ENCODE results near the gene RAG2. TPM values are rescaled to one million over a fixed set of nuclear protein-coding genes. Genes with fewer than 3 reads are reported as not detected.

Gene RAG2
- total and polyA plus RNA-seq, 2 of the 4 experiments (the other 2 are of a cell fraction), result not detected

GRCh38 chr11:36574486-36574885, 23.6 kb downstream of the RAG2 start:
- no peak overlapping the region for H3K27ac ChIP-seq (ENCODE audit: insufficient read depth, low read length)
- H3K79me1 ChIP-seq (ENCODE audit: low read depth in 1 of 2, low read length in 2 of 2), result no peaks in the 10 kb centered on the region
- no peaks in the 10 kb centered on the region for H3K9me3 ChIP-seq (ENCODE audit: control insufficient read depth, insufficient read depth, low read length)
- intact Hi-C loops (cut with micrococcal nuclease), result loop anchor here (5.0 kb wide), 1 partner anchor 207 kb away; no protein-coding TSS in a partner anchor
- no peaks in the 10 kb centered on the region for H4K20me1 ChIP-seq (ENCODE audit: insufficient read depth, low read length)
- DNase-seq (no peak), ATAC-seq (ENCODE audit: low read depth) (no peak)
- no peak overlapping the region for H2AFZ ChIP-seq (replicated peaks; ENCODE audit: low read length, poor library complexity)
- no peak overlapping the region for H3K9ac ChIP-seq (ENCODE audit: low read depth, low read length)
- no peak overlapping the region for H4K5ac ChIP-seq (ENCODE audit: low read depth, low read length)
- no peak overlapping the region for H3K23ac ChIP-seq (ENCODE audit: low read depth, low read length)
- H3K4me2 ChIP-seq (ENCODE audit: low read depth, low read length), result no peak overlapping the region
- no peak overlapping the region for H3K4me3 ChIP-seq (ENCODE audit: insufficient read depth, low read depth, low read length)
- no TSS peak for BruUV-seq (replicated peaks)
- no peak overlapping the region for H4K91ac ChIP-seq (ENCODE audit: insufficient read depth, low read depth, low read length)
- dilution Hi-C loops (cut with HindIII; ENCODE audit: low sequenced_read_pairs, unreplicated experiment), result no loop called here
- H2AK5ac ChIP-seq (ENCODE audit: low read depth, low read length), result no peak overlapping the region
- H2BK15ac ChIP-seq (ENCODE audit: low read depth, low read length), result no peak overlapping the region
- H3K4me1 ChIP-seq (ENCODE audit: control insufficient read depth, insufficient read depth, low read length), result no peaks in the 10 kb centered on the region
- H3K36me3 ChIP-seq (ENCODE audit: control insufficient read depth, insufficient read depth, low read length), result no peaks in the 10 kb centered on the region
- H2AK9ac ChIP-seq (replicated peaks; ENCODE audit: low read depth, low read length, poor library complexity), result no peak overlapping the region
- H2BK20ac ChIP-seq (ENCODE audit: low read depth, low read length), result no peak overlapping the region
- H2BK120ac ChIP-seq (ENCODE audit: low read depth, low read length), result no peak overlapping the region
- H3K56ac ChIP-seq (ENCODE audit: extremely low read depth, insufficient read depth, low read length), result no peak overlapping the region
- no peak overlapping the region for H3K18ac ChIP-seq (ENCODE audit: low read depth, low read length)
- H3K27me3 ChIP-seq (ENCODE audit: control insufficient read depth, insufficient read depth, low read length), result peaks cover 6% of the 10 kb centered on the region
- no peaks in the 10 kb centered on the region for H3K9me1 ChIP-seq (ENCODE audit: insufficient read depth, low read length)
- no peak overlapping the region for H3K14ac ChIP-seq (replicated peaks; ENCODE audit: low read depth, low read length)
- CTCF ChIA-PET, result interaction anchor here (1.8 kb wide), 1 partner anchor 11 kb away, joined by 6 read pairs; no protein-coding TSS in a partner anchor
- no peak overlapping the region for H3K4ac ChIP-seq (ENCODE audit: low read depth, low read length)
- no peak overlapping the region for H2BK5ac ChIP-seq (ENCODE audit: low read depth, low read length, poor library complexity, severe bottlenecking)
- 76% methylated on average over 5 of the region's 8 CpGs; no CpG with 5 or more reads in 1 of the 2 experiments for WGBS, 2 experiments (ENCODE audit: extremely low coverage in 2 of 2, insufficient read length in 1 of 2)
- H4K8ac ChIP-seq (ENCODE audit: low read depth in 2 of 2, low read length in 2 of 2), result no peak overlapping the region
- in situ Hi-C loops (cut with MboI; ENCODE audit: low sequenced_read_pairs), result no loop called here
- POLR2A ChIA-PET (ENCODE audit: unreplicated experiment), result no interaction called here
- TF ChIP-seq RAD21 (IDR thresholded peaks at IDR 0.05; ENCODE audit: low read length) (no peak), NFE2L2 (IDR thresholded peaks at IDR 0.05; ENCODE audit: low read depth, low read length) (no peak), USF2 (IDR thresholded peaks at IDR 0.05; ENCODE audit: low read depth, low read length) (no peak), RCOR1 (IDR thresholded peaks at IDR 0.05; ENCODE audit: insufficient replicate concordance, low read length) (no peak), MAFK (IDR thresholded peaks at IDR 0.05; ENCODE audit: low read depth, low read length) (no peak)
